Measurements from ENCODE around the gene GNAT3.

The GNAT3 gene

DNA sequence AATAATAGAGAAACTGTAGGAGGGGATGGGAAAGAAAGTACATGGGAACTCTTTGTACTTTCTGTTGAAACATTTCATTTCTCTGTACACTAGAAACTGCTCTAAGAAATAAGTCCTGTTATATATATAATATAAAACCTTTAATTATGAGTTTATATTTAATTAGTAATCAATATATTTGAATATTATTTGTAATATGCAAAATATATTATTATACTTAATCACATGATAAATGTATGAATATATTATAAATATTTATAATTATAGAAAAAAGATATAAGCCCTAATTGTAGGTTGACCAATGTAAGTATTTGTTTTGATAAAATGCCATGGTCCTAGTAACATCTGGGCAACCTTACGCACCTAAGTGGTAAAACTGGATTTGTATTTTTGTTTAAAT, 51.0 kb downstream of the GNAT3 start:
- no peak for DNase-seq

DNA sequence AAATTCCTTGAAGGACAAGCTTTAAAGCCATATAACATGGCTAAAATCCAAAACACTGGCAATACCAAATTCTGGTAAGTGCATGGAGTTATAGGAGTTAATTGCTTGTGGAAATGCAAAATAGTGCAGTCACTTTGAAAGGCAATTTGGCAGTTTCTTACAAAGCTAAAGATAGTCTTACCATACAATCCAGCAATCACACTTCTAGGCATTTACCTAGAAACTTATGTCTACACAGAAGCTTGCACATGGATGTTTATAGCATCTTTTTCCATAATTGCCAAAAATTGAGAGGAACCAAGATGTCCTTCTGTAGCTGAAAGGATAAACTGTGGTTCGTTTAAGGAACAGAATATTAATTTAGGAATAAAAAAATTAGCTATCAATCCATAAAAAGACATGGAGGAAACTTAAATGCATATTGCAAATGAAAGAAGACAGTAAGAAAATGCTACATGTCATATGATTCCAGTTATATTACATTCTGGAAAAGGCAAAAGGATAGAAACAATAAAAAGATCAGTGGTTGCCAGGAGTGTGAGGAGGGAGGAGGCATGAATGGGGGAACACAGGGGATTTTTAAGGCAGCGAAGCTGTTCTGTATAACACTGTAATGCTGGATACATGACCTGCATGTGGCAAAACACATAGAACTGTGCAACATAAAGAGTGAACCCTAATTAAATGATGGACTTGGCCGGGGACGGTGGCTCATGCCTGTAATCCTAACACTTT, 51.9 kb downstream of the GNAT3 start:
- no peak for DNase-seq

DNA sequence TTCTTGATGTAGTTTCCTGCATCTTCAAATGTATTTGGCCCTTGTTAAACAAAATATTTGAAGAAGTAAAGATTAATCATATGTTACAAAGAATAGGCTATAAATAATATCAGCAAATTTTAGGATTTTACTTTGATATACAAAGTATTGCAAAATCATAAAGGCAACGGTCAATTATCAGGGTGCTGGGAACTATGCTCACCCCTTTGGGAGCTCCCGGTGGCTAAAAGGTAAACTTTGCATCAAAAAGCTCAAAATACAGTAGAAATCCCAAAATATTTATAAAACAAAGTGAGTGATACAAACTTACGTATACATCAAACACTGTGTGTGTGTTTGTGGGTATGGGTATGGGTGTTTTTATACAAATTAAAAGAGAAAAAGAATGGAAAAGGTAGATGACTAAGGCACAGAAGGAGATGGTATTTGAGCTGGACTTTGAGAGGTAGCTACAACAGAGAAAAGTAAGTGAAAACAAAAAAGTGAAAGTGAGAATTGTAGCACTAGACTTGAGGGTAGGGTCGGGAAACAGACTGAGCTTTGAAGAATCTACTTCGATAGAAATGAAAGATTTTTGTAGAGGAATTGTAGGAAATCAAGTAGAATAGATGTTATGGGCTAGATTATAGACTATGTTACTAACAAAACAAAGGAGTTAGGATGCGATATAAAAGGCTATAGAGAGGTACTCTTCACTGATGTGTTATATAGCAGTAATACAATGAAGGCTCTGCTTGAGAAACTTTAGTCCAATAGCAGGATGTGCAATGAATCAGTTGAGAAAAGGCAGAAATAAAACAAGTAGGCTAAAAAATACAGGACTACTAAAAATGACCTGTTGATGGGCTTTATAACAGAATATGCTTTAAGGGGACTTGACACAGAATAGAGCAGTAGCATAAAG, 52.8 kb downstream of the GNAT3 start:
- no peak for DNase-seq

DNA sequence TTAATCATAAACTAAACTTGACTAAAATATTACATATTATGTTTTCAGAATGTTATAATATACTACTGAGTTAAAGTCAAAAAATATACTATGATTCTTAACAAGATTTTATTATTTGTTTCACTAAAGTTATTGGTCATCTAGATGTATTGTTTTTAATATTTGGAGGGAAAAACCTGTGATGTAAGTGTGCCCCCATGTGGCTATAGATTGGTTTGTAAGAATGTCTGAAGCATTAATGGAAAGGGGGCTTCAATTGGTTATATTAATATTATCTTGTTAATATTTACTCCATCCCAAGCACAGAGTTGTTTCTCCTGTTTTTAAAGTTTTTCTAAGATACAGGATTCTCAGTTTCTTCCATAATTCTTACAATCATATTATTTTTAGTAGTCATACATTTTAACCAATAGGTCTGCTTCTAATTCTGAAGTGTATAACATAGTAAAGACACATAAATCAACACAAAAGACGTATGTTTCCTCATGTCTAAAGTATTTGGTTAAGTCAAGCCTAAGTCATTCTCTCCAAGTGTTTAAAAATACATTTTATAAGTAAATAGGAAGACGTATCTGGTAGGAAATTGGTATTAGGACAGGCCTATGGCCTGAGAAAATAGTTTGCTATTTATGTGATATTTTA, 58.0 kb downstream of the GNAT3 start:
- no peak for DNase-seq

DNA sequence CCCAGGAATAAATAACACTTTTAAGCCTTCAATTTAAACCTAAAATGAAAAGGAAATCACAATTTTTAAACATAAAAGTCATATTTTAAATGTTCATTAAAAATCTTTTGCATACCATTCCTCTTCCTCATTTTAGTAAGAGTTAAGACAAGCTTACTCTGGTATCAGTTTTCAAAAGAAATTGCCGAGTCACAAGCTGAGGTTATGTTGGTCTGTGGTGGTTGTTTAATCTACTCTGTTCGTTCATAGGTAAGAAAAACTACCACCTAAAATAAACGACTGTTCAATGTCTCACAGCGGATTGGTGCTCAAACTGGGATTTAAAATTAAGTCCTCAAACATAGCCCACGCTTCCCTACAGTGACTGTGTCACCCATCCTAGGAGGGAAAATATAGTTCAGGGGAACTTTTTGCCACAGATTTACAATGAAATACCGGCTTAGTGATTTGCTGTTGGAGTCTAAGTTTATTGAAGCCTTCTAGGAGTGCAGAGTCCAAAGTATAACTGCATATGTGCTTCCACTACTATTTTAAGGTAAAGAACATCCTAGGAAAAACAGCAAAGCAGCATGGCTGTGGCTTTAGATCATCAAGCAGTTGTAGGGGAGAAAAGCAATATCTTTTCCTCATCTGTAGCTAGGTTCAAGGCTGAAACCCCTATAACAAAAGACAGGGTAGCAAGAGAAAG, 61.1 kb downstream of the GNAT3 start:
- DNase-seq, result no peak

DNA sequence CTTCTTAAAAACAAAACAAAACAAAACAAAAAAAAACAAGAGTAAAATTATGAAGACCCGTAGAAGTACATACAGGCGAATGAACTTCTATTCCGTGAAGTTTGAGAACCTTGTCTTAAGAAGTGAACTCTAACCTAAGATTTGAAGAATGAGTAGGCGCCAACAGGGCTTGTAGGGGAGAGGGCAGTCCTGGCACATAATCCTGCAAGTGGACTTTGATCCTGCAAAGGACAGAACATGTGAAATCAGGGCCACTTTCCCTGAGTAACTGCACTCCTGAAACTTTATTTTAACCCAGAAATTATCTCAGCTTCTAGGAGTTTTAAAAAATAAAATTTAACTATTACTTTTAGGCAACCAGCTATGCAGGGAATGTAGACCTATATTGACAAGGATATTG, 62.0 kb downstream of the GNAT3 start:
- DNase-seq, result no peak

DNA sequence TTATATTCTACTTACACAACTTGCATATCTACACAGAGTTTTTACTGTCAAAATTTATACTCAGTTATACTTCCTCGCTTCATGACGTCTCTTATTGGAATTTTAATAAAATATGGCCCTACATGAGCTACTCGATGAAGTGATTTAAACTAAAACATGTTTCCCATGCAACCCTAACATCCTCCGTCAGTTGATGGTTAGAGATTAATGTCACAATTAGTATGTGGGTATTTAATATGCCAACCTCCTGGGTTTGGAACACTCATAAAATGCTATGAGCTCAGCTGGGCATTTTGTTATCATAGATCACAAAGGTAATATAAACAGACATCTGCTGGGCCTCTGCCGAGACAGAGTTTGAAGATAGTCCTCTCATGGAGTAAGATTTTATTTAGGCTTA, 66.5 kb downstream of the GNAT3 start:
- no peak for DNase-seq

DNA sequence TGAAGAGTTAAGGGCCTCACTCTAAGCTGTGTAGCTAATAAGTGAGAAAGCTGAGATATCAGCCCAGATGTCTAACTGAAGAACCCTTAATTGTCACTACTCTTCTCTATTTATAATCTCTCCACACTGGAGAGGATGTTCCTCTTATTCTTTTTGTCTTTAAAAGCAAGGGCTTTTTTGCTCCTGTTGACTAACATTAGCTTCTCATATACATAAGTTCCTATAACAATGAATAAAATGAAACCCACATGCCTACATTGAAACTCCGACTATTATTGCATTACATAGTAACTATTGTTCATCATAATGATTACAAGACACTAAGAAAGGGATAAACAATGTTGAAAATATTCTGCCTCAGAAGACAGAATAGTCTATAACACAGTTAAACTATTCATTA, 67.1 kb downstream of the GNAT3 start:
- no peak for DNase-seq

DNA sequence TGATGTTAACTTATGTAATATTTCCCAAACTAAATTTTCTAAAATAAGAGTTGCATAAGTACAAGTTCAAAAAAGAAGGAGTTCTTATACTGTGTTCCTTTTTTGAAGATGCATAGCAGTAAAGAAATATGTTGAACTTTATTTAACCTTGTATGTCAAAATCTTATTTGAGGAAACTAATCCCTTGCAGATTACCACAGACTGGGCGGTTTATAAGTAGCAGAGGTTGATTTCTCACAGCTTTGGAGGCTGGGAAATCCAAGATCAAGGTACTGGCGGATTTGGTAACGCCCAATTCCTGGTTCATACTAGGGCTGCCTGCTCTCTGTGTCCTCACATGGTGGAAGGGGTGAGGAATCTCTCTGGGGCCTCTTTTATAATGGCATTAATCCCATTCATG, 68.5 kb downstream of the GNAT3 start:
- no peak for DNase-seq

DNA sequence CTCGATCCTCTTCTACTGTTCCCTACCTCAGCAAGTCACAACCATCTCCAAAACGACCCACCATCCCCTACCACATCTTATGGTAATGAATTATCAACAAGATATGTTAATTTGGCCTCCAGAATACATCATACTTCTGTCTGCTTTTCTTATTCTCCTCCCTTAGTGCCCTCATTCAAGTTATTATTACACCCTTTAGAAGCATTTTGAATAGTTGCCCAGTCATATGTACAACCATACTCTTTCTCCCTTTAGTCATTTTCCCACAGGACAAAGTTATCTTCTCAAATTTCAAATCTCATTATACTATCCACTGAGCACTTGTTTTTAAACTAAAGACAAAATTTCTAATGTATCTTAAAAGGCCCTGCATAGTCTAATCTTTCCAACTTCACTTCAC, 71.0 kb downstream of the GNAT3 start:
- no peak for DNase-seq

DNA sequence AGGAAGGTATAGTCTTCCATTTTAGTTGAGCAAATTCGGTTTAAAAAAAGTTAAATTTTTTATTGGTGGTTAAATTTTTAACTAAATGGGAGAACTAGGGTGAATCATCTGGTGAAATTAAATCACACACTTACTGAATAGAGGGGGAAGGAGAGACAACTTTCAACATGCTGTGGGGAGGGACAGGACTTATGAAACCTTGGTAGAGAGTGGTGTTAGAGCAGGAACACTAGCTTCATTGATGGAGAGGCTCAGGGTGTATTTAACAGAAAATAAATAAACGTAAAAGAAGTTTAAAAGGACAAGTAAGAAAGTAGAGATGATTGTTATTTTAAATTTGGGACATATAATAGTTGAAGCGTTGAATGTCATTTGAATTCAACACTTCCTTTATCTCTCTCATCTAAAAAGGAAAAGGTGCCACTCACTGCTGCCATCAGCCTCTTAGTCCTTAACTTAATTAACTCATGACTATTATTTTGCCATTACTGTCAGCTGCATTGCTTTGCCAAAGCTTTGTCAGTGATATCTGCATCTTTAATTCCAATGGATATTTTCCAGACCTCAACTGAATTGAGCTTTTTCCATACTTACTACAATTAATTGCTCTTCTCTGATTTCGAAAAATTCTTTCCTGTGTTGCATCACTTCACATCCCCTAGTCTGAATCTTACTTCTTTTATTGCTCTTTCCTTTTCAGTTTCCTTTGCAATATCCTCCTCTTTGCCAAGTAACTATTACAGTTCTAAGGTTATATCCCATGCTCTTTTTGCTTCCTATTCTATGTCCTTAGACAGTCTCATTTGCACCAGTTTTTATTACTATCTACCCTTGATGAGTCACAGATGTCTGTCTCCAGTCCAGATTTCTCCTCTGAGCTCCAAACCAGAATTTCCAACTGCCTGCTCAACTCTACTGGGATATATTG, 71.7 kb downstream of the GNAT3 start:
- no peak for DNase-seq

DNA sequence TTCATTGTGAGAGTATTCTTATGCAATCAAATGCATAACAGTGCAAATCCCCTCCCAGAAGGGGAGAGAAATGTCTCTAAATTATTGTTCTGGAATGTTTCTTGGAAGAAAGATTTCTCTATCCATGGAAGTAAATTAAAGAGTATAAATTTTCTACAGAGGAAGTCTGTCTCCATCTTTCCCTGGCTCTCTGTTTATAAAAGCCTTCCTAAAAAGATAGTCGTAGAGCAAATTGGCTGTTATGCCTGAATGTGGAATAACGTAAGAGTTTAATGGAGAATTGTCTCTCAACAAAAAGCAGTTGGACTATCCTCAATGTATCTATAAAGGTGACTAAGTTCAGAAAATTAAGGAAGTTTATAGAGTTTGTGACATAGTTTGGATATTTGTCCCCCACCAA, 76.3 kb downstream of the GNAT3 start:
- DNase-seq, result no peak

DNA sequence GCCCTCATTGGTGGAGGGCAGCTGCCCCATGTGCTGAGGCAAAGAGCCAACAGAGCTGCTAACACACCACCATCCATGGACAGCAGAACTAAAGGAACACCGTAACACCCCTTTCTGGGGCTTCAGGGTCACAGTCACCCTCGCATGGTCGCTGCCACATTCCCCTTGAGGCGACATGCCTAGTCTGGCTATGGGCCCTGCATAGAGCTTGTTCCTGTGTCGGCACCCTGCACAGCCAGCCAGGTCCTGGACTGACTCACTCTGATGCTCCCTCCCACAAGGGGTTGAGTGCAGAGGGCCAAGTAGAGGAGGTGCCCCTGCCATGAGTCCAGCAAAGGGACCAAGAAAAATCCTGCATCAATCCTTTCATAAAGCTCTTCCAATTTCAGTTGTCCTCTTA, 77.8 kb downstream of the GNAT3 start:
- no peak for DNase-seq

DNA sequence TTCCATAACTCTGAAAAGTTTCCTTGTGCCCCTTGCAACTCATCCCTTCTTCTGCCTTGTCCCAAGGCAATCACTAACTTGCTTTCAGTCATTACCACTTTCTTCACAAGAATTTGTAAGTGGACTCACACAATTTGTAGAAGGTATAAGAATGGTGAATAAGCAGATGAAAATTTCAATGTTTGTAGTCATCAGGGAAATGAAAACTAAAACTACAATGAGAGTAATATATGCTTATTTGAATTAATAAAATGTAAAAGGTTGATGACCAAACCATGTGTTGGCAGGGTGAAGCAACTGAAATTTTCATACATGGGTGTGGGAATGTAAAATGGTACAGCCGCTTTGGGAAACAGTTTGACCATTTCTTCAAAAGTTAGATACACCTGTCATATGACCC, 79.7 kb downstream of the GNAT3 start:
- no peak for DNase-seq

DNA sequence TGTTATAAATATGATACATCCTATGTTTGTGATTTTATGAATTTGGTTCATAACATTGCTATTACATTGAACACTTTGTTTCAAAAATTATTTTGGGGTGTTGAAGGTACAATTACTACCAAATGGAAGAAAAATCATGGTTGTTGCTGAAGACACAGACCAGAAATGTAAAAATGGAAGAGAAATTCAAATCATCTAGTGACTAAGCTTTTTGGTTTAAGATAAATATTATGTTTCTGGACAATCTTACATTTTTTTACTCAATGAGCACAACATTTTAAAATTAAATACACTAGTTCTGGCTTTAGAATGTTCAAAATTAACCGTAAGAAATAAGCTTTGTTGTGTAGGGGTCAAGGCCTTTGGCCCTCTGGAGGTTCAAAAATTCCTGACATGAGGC, 82.7 kb downstream of the GNAT3 start:
- DNase-seq, result no peak

DNA sequence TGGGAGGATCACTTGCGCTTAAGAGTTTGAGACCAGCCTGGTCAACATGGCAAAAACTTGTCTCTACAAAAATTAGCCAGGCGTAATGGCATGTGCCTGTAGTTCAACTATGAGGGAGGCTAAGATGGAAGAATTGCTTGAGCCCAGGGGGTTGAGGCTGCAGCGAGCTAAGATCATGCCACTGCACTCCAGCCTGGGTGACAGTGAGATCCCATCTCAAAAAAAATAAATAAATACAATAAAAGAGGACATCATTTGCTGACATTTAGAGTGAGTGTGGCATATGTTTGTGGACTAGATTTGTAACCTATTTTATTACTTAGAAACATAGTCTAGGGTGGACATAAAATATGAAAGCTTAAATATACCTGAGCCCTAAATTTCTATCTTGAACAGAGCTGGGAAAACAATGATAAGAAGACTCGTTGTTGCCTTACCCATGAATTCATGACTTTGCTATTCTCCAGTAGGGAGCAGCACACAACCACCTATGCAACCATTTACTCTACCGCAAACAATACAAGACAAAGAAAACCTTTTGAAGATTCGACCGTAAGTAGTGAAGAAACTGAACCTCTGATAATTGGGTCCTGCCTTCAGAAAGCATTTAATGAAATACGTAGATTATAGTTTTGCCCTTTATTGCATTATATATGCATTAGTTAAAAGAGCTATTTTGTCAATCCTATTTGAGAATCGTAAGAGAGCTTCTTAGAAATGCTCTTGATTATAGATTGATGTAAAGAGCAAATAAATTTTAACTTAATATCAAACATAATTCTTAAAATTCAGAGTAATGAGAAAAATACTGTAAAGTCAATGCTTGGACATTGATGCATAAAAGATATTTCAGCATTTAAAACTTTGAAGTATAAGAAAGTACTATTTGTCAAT, 83.5 kb downstream of the GNAT3 start:
- no peak for DNase-seq

DNA sequence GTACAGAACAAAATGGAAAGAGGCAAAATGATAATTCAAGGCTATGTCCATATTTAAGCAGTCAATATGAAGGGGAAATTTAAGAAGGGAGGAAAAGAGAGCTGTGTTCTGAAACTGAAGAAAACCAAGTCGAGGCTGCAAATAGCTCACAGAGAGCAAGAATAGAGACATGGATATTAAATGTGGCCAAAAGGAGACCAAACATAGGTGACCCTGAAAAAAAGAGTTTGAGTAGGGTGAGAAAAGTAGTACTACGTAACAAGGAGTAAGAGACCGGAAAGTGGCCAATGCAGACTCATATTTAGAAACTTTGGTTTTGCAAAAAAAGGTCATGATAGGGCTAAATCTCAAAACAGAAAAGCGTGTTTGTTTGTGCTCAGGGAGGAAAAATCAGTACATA, 84.6 kb downstream of the GNAT3 start:
- no peak for DNase-seq

DNA sequence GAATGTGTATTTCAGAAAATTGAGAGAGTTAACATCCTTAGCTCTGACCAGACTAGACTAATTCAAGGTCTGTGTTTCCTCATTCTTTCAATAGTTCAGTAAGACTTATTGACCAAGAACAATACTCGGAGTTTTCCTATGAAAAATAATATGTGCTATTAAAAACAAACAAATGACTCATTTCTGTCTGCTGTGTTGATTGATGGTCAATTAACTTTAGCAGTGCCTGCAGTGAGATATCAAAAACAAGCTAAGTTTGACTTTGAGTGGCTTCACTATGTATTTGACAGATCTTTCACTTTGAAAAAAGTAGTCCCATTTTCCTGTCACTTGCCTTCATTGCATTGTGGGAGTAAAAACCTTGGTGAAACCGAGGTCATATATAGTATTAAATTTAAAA, 91.0 kb downstream of the GNAT3 start:
- DNase-seq, result no peak

DNA sequence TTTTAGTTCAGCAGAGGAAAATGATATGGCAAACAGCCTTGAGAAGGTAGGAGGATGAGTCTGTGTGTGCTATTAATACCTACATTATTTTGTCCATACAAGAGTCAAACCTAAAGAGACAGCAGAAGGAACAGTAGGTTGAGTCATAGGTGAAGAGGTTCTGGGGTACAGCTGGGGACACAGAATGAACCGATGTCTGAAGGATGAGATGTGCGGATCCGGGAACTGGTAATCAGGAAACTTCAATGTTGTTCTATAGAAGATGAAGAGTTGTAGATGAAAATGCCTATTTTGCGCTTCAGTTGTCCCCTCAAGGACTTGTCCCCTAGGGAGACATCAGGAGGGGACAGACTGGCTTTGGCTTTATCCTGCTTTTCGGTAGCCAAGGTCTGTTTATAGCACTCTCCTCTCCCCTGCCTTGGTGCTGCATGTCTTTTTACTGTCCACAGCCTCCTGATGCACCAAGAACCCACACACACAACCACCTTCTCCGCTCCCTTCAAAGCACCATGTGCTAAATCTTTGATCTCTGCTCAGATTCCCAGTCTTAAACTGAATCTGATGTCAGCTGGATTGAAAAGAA, 94.6 kb downstream of the GNAT3 start:
- DNase-seq, result no peak

DNA sequence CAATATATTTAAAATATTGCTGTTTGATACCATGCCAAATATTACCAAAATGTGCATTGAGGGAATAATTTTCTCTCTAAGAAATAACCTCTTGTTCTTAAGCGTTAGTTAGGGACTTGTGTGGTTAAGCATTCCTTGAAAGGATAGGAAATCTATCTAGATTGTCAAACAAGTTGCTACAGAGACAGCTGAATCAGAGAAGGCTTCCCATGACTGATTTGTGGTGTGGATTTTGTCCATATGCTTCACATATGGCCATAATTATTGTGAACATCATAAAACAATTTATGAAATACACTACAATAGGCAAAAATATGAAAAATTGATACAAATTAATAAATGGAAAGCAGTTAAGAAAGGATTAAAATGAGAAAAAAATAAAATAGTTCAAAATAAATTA, 96.3 kb downstream of the GNAT3 start:
- DNase-seq, result no peak

DNA sequence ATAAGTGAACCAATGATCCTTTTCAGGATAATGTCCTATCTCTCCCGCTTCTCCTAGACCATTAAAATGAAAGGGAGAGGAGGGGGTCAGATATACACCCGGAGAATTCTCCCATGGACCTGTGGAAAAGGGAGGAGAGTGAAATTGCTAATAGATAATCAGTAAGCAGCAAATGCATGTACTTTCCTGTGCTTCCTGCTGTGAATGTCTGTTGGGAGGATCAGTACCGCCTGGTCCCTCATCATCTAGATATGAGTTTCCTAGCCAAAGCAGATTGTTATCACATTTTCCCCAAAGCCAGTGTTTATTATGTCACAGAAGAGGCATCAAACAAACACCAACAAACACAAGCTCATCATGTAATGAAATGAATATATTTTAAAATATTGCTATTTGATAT, 96.8 kb downstream of the GNAT3 start:
- DNase-seq, result no peak

Data from activated CD8-positive, alpha-beta memory T cell treated with anti-CD3 and anti-CD28 coated beads, Interleukin-2, amount 50 U/mL, for 4 hours (primary cell).